ENCODE data around the gene GRIK3.

The GRIK3 gene

GRCh38 chr1:36765785-36766300 is 268.5 kb downstream of the GRIK3 start:
- DNase-seq (ENCODE audit: low read depth in 2 of 2): no peak

- DNase-seq (ENCODE audit: low read depth in 2 of 2): no peak
Observed at GRCh38 chr1:36764798-36765197, 269.5 kb downstream of the GRIK3 start.

GRCh38 chr1:36763771-36764170 is 270.5 kb downstream of the GRIK3 start:
- DNase-seq (ENCODE audit: low read depth in 2 of 2): no peak

- no peak for DNase-seq (ENCODE audit: low read depth in 2 of 2)
Observed at GRCh38 chr1:36762174-36762573, 272.1 kb downstream of the GRIK3 start.

GRCh38 chr1:36761113-36761512 is 273.2 kb downstream of the GRIK3 start:
- no peak for DNase-seq (ENCODE audit: low read depth in 2 of 2)

- no peak for DNase-seq (ENCODE audit: low read depth in 2 of 2)
Observed at GRCh38 chr1:36760081-36760480, 274.2 kb downstream of the GRIK3 start.

- no peak for DNase-seq (ENCODE audit: low read depth in 2 of 2)
Observed at GRCh38 chr1:36759355-36759754, 275.0 kb downstream of the GRIK3 start.

GRCh38 chr1:36755303-36756230 is 278.7 kb downstream of the GRIK3 start:
- no peak for DNase-seq (ENCODE audit: low read depth in 2 of 2)

- DNase-seq (ENCODE audit: low read depth in 2 of 2): no peak
Observed at GRCh38 chr1:36754366-36754765, 279.9 kb downstream of the GRIK3 start.

- no peak for DNase-seq (ENCODE audit: low read depth in 2 of 2)
Observed at GRCh38 chr1:36753451-36753850, 280.9 kb downstream of the GRIK3 start.

GRCh38 chr1:36752891-36753361 is 281.4 kb downstream of the GRIK3 start:
- no peak for DNase-seq (ENCODE audit: low read depth in 2 of 2)

GRCh38 chr1:36752431-36752830 is 281.9 kb downstream of the GRIK3 start:
- no peak for DNase-seq (ENCODE audit: low read depth in 2 of 2)

GRCh38 chr1:36751525-36751924 is 282.8 kb downstream of the GRIK3 start:
- DNase-seq (ENCODE audit: low read depth in 2 of 2): no peak

- DNase-seq (ENCODE audit: low read depth in 2 of 2): no peak
Observed at GRCh38 chr1:36748466-36748865, 285.8 kb downstream of the GRIK3 start.
